K562 (cell line): Measurements from ENCODE around the gene REM2. TPM values are rescaled to one million over a fixed set of nuclear protein-coding genes. Genes with fewer than 3 reads are reported as not detected.
"Not testable (repeated sequence)": the region's sequence is repeated elsewhere in the genome, so short reads cannot be mapped to it uniquely, and the experiment has no call there.

Experiments used
- ATAC-seq: fragments of 200-7000 bp; cut with Tn5 transposase; 3 replicates; pipeline ENCODE4 v1.9.1; 2020; ENCODE audit warnings: moderate library complexity
- BruUV-seq: library from RNA; stranded (reverse); fragments of 400-500 nt; replicated peaks from 2 replicates; lab custom pipeline; 2021; lab: Mats Ljungman, UMichigan
- CTCF ChIA-PET: fragments of 300-600 bp; formaldehyde crosslinking; extraction: SDS; loops from one replicate; lab custom pipeline; 2021; ENCODE audit warnings: low intra/inter-chr PET ratio; lab: Yijun Ruan, JAX
- POLR2A ChIA-PET: fragments of 300-600, 350-650 bp; sonication (Branson Sonifier 250); formaldehyde crosslinking; extraction: SDS; loops from one replicate; lab custom pipeline; 2021; ENCODE audit warnings: antibody characterized with exemption, inconsistent platforms; lab: Yijun Ruan, JAX
- DNase-seq, 4 experiments: peaks; one replicate each; pipeline versions ENCODE4 v3.0.0 to v3.0.0-alpha.2; 2011 to 2018; ENCODE audit warnings: low spot score in 3 of 4, mixed read lengths in 3 of 4; ENCODE audit errors: extremely low read depth in 1 of 4
- FAIRE-seq: peaks from 2 replicates; lab custom pipeline; 2011; peaks lifted over from hg19 to GRCh38; lab: Jason Lieb, UNC
- H2AFZ ChIP-seq: 2 replicates; pipeline ENCODE4 v1.6.0; 2011; ENCODE audit warnings: low read depth, low read length, control low read depth, inconsistent platforms
- H3K27ac ChIP-seq: fragments of 200-600 bp; 3 replicates; pipeline ENCODE4 v1.8.0; 2011; ENCODE audit warnings: low read depth, mild to moderate bottlenecking, control low read depth, inconsistent platforms, low read length, moderate library complexity, mixed read lengths; ENCODE audit errors: extremely low read depth
- H3K27me3 ChIP-seq, 2 experiments: fragments of 300-600 bp in 1 of 2; 2 replicates in 1 of 2; 3 replicates in 1 of 2; pipeline versions ENCODE4 v1.6.0 to v1.8.0; 2011; ENCODE audit warnings: inconsistent platforms in 2 of 2, low read length in 2 of 2, mild to moderate bottlenecking in 1 of 2, mixed read lengths in 1 of 2, moderate library complexity in 1 of 2; ENCODE audit not compliant: control insufficient read depth in 2 of 2, insufficient read depth in 2 of 2
- H3K36me3 ChIP-seq: fragments of 300-600 bp; 3 replicates; pipeline ENCODE4 v1.8.0; 2011; ENCODE audit warnings: mild to moderate bottlenecking, low read length, inconsistent platforms; ENCODE audit not compliant: control insufficient read depth, insufficient read depth
- H3K4me1 ChIP-seq, 2 experiments: fragments of 200-600 bp in 1 of 2; replicated peaks in 1 of 2; 2 replicates in 1 of 2; 3 replicates in 1 of 2; pipeline versions ENCODE4 v1.5.1 to v1.8.0; 2011; ENCODE audit warnings: inconsistent platforms in 2 of 2, low read length in 2 of 2, mild to moderate bottlenecking in 1 of 2, mixed read lengths in 1 of 2, moderate library complexity in 1 of 2; ENCODE audit not compliant: control insufficient read depth in 2 of 2, insufficient read depth in 2 of 2
- H3K4me2 ChIP-seq: 2 replicates; pipeline ENCODE4 v1.6.1; 2011; ENCODE audit warnings: low read length, control low read depth, inconsistent platforms, mixed read lengths; ENCODE audit not compliant: insufficient read depth
- H3K4me3 ChIP-seq: fragments of 200-600 bp; sonication (generic), shearing (Covaris generic); 2 replicates; pipeline ENCODE4 v1.5.1; 2016; ENCODE audit warnings: control low read depth, inconsistent platforms
- H3K79me2 ChIP-seq: fragments of 200-600 bp; 3 replicates; pipeline ENCODE4 v1.8.0; 2011; ENCODE audit warnings: low read length, inconsistent platforms; ENCODE audit not compliant: control insufficient read depth, insufficient read depth
- H3K9ac ChIP-seq, 2 experiments: 2 replicates each; pipeline versions ENCODE4 v1.6.0 to v1.6.1; 2011; ENCODE audit warnings: low read depth in 2 of 2, low read length in 2 of 2, control low read depth in 1 of 2, inconsistent platforms in 1 of 2, mild to moderate bottlenecking in 1 of 2, mixed read lengths in 1 of 2; ENCODE audit not compliant: insufficient read depth in 1 of 2
- H3K9me1 ChIP-seq: one replicate; pipeline ENCODE4 v1.6.0; 2011; ENCODE audit warnings: inconsistent platforms, mild to moderate bottlenecking, low read length, moderate library complexity; ENCODE audit not compliant: control insufficient read depth, insufficient read depth
- H3K9me3 ChIP-seq: replicated peaks from 2 replicates; pipeline ENCODE4 v1.5.1; 2011; ENCODE audit warnings: low read depth, low read length, inconsistent platforms; ENCODE audit not compliant: control insufficient read depth, insufficient read depth
- H4K20me1 ChIP-seq: replicated peaks from 2 replicates; pipeline ENCODE4 v1.6.1; 2011; ENCODE audit warnings: low read length, inconsistent platforms, mixed read lengths; ENCODE audit not compliant: control insufficient read depth, insufficient read depth
- ARHGAP35 ChIP-seq: fragments of 450-650 bp; IDR thresholded peaks from 2 replicates; pipeline ENCODE4 v1.6.1; 2018; ENCODE audit not compliant: partially characterized antibody
- FOXK2 ChIP-seq, 2 experiments: fragments of 450-650 bp; IDR thresholded peaks in 1 of 2; conservative IDR thresholded peaks in 1 of 2; 2 replicates each; pipeline ENCODE4 v1.6.1; 2016; ENCODE audit warnings: low read depth in 2 of 2, mild to moderate bottlenecking in 1 of 2
- GATA2 ChIP-seq: sonication (generic); formaldehyde crosslinking; IDR thresholded peaks from 2 replicates; pipeline ENCODE4 v1.4.0; 2020; ENCODE audit warnings: mild to moderate bottlenecking, missing genetic modification reagents
- NCOR1 ChIP-seq: fragments of 450-650 bp; IDR thresholded peaks from 2 replicates; pipeline ENCODE4 v1.6.1; 2016; ENCODE audit warnings: mild to moderate bottlenecking, moderate library complexity
- PHF8 ChIP-seq: fragments of 200-600 bp; sonication (generic); IDR thresholded peaks from 2 replicates; pipeline ENCODE4 v1.6.1; 2012; ENCODE audit warnings: mixed run types, mild to moderate bottlenecking, inconsistent platforms, low read length, moderate library complexity, borderline replicate concordance
- ZBTB8A ChIP-seq: fragments of 450-650 bp; IDR thresholded peaks from 2 replicates; pipeline ENCODE4 v1.6.1; 2018; ENCODE audit warnings: mild to moderate bottlenecking, moderate library complexity; ENCODE audit not compliant: partially characterized antibody
- ZNF274 ChIP-seq: IDR thresholded peaks from 2 replicates; pipeline ENCODE4 v1.6.1; 2011; ENCODE audit warnings: low read depth, mild to moderate bottlenecking, low read length, moderate library complexity, borderline replicate concordance
- WGBS: fragments of 100-300 bp; shearing (Covaris generic); methylation state at CpG from one replicate; pipeline ENCODE4 v1.1.6; 2016; ENCODE audit warnings: low coverage, mixed read lengths; ENCODE audit not compliant: insufficient coverage; ENCODE audit errors: missing lambda C conversion rate; 5-methylcytosine and 5-hydroxymethylcytosine counted together
- in situ Hi-C: fragments of 300-500 bp; cut with MboI; formaldehyde crosslinking; loops from 4 replicates; pipeline ENCODE4 v1.15.0; 2018; ENCODE audit warnings: inconsistent platforms, mixed read lengths
- intact Hi-C: fragments of 100-400 bp; cut with micrococcal nuclease; formaldehyde crosslinking; loops from 2 replicates; pipeline ENCODE4 v1.14.2; 2022
- polyA plus RNA-seq, 8 experiments: library from polyadenylated mRNA; depleted of rRNA in 4 of 8; stranded (reverse) in 5 of 8; unstranded in 3 of 8; fragments of >200 nt; fragmentation: Nextera tagmentation in 2 of 8; fragmentation: Illumina TruSeq in 1 of 8; extraction: Ambion mirVana in 2 of 8; extraction: Trizol in 1 of 8; gene quantifications; 2 replicates each; pipeline versions ENCODE4 v1.2.1 to v1.2.3, GENCODE V29; 2011 to 2014; ENCODE audit warnings: inconsistent platforms in 1 of 8, missing spikeins in 1 of 8
- total RNA-seq, 7 experiments: library from RNA; depleted of rRNA in 6 of 7; stranded (reverse); fragments of >200 nt in 6 of 7; fragmentation: Illumina TruSeq in 2 of 7; extraction: Trizol in 2 of 7; gene quantifications; 2 replicates each; pipeline versions ENCODE4 v1.2.1 to v1.2.3, GENCODE V29; 2011 to 2021; ENCODE audit warnings: low replicate concordance in 1 of 7

Gene REM2
- total and polyA plus RNA-seq, 9 of the 15 experiments (the other 6 are each of a cell fraction or from before 2014, with no cell fraction given), result 0.18 to 1.0 (median 0.38) TPM

GRCh38 chr14:22860377-22860776 is 22.6 kb upstream of the REM2 start:
- CTCF ChIA-PET, result interaction anchor here (0.6 kb wide), 1 partner anchor 9 kb away, joined by 3 read pairs; no protein-coding TSS in a partner anchor
- WGBS, result 56% methylated on average over 2 of the region's 3 CpGs
- ATAC-seq, H4K20me1 ChIP-seq, H3K4me3 ChIP-seq, H3K36me3 ChIP-seq, H3K4me1 ChIP-seq, H3K9ac ChIP-seq, H3K27ac ChIP-seq, H3K79me2 ChIP-seq, H2AFZ ChIP-seq, in situ Hi-C loops, H3K9me1 ChIP-seq, DNase-seq, BruUV-seq, intact Hi-C loops, H3K9me3 ChIP-seq, H3K27me3 ChIP-seq, FAIRE-seq, H3K4me2 ChIP-seq: not testable (repeated sequence)
- POLR2A ChIA-PET, result interaction anchor here (0.6 kb wide), 1 partner anchor 9 kb away, joined by 3 read pairs; no protein-coding TSS in a partner anchor

- H3K27me3 ChIP-seq, result no peaks in the 10 kb centered on the region
- H3K27ac ChIP-seq, result no peak overlapping the region
- no peak overlapping the region for H3K4me2 ChIP-seq
- FAIRE-seq, result no peak
- no peak for DNase-seq
- no peak overlapping the region for H2AFZ ChIP-seq
- CTCF ChIA-PET, result no interaction called here
- POLR2A ChIA-PET, result interaction anchor here (1.1 to 2.9 kb wide), 2 partner anchors 10 to 17 kb away, joined by 4 to 10 read pairs; partner anchors contain the start of gene LRP10
- no peaks in the 10 kb centered on the region for H4K20me1 ChIP-seq
- H3K4me1 ChIP-seq, result peaks cover 0 to 11% of the 10 kb centered on the region in 2 experiments; a peak in 2 of 5 replicates
- H3K79me2 ChIP-seq, result no peaks in the 10 kb centered on the region
- no peaks in the 10 kb centered on the region; the same call in 1 of the 2 replicates for H3K9me3 ChIP-seq
- H3K9me1 ChIP-seq, result no peaks in the 10 kb centered on the region
- no peak for ATAC-seq
- no peaks in the 10 kb centered on the region for H3K36me3 ChIP-seq
- no TSS peak for BruUV-seq
- no peak for TF ChIP-seq ZBTB8A
- no peak for TF ChIP-seq ZNF274
- TF ChIP-seq FOXK2 (conservative IDR thresholded peaks at IDR 0.05 in 1 of 2, IDR thresholded peaks at IDR 0.05 in 1 of 2; ENCODE audit: low read depth in 2 of 2), result no peak
- no peak for TF ChIP-seq PHF8
- TF ChIP-seq ARHGAP35, result no peak
- no peak for TF ChIP-seq NCOR1
- TF ChIP-seq GATA2 (CRISPR knock-in tag), result no peak
- TF ChIP-seq, all 486 proteins: peak for 0
- intact Hi-C loops, result no loop called here
- in situ Hi-C loops, result no loop called here
- Histone ChIP-seq H3K4me3 (no peak overlapping the region), H3K9ac (no peak overlapping the region)
Observed at GRCh38 chr14:22861651-22862050, 21.4 kb upstream of the REM2 start.
